Mucosa of stomach (tissue), 1 donor: ENCODE measurements around the gene MDFI.
"Not testable (repeated sequence)": the region's sequence is repeated elsewhere in the genome, so short reads cannot be mapped to it uniquely, and the experiment has no call there.

ENCODE experiments used
- H3K27me3 ChIP-seq: one replicate; pipeline ENCODE4 v1.7.0; 2013; ENCODE audit warnings: mild to moderate bottlenecking, low read length; ENCODE audit not compliant: control insufficient read depth, insufficient read depth
- H3K36me3 ChIP-seq: one replicate; pipeline ENCODE4 v1.7.0; 2013; ENCODE audit warnings: low read length; ENCODE audit not compliant: control insufficient read depth, insufficient read depth
- H3K4me1 ChIP-seq: one replicate; pipeline ENCODE4 v1.7.0; 2013; ENCODE audit warnings: mild to moderate bottlenecking, low read length; ENCODE audit not compliant: control insufficient read depth, insufficient read depth
- H3K4me3 ChIP-seq: one replicate; pipeline ENCODE4 v1.7.0; 2013; ENCODE audit warnings: low read length
- H3K9ac ChIP-seq: one replicate; pipeline ENCODE4 v1.7.0; 2013; ENCODE audit warnings: mild to moderate bottlenecking, low read length, moderate library complexity
- H3K9me3 ChIP-seq: one replicate; pipeline ENCODE4 v1.7.0; 2013; ENCODE audit warnings: mild to moderate bottlenecking, low read length, moderate library complexity; ENCODE audit not compliant: control insufficient read depth
- donor health status: Pancreatic carcinoma.

Gene MDFI

DNA sequence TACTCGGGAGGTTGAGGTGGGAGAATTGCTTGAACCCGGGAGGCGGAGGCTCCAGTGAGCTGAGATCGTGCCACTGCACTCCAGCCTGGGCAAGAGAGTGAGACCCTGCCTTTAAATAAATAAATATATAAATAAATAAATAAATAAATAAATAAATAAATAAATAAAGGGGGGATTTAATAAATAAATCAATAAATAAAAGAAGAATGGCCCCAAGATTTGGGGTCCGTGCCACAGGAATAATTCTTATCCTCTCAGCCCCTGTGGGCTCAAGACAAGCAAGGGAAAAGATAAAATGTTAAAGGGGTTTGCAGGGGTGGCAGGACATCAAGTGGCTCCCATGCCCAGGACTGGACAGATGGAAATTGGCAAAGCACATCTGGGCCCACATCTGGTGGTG, 31.2 kb upstream of the MDFI start:
- no peaks in the 10 kb centered on the region for H3K36me3 ChIP-seq
- no peaks in the 10 kb centered on the region for H3K9me3 ChIP-seq
- H3K27me3 ChIP-seq: peaks cover 7% of the 10 kb centered on the region
- no peak overlapping the region for H3K4me3 ChIP-seq
- peaks cover 9% of the 10 kb centered on the region for H3K4me1 ChIP-seq
- no peak overlapping the region for H3K9ac ChIP-seq

DNA sequence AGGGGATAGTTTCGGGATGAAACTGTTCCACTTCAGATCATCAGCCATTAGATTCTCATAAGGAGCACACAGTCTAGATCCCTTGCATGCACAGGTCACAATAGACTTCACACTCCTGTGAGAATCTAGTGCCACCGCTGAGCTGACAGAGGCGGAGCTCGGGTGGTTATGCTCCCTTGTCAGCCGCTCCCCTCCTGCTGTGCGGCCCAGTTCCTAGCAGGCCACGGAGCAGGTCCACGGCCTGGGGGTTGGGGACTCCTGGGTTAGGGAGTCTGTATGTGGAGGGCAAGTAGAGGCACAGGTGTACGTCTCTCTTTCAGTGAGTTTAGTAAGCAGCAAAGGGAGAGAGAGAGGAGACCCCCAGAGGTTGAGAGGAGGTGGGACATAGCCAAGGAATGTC, 30.5 kb upstream of the MDFI start:
- peaks cover 8% of the 10 kb centered on the region for H3K4me1 ChIP-seq
- no peak overlapping the region for H3K4me3 ChIP-seq
- no peaks in the 10 kb centered on the region for H3K9me3 ChIP-seq
- no peak overlapping the region for H3K9ac ChIP-seq
- H3K36me3 ChIP-seq: no peaks in the 10 kb centered on the region
- peaks cover 7% of the 10 kb centered on the region for H3K27me3 ChIP-seq

DNA sequence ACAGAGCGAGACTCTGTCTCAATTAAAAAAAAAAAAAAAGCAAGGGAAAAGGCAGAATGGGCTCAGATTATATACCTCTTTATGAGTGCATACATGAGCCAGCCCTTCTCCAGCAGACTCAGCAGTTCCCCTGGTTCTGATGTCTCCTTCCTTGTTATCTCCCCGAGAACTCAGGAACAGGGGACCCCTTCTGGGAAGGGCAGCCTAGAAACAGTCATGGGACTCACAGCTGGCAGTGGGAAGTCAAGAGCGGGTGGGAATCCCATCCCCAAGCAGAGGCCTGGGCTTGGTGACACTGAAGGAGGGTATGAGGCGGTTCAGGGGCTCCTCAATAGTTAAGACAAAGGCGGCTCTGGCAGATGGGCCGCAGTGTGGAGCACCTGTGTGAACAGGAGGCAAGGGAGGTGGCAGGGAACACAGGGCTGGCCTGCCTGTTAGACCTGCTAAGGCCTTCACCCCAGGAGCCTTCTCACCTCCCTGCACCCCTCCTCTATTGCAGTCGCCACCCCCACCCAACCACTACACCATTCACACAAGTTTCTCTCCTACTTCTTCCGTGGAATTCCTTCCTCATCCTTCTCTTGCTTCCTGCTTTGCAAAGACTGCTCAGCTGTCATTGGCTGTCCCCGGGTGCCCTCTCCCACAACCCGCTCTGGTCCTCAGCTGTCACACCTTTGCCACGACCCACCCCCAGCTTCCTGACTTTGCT, 29.7 kb upstream of the MDFI start:
- no peak overlapping the region for H3K4me3 ChIP-seq
- H3K9ac ChIP-seq: no peak overlapping the region
- H3K36me3 ChIP-seq: no peaks in the 10 kb centered on the region
- no peaks in the 10 kb centered on the region for H3K9me3 ChIP-seq
- H3K4me1 ChIP-seq: no peaks in the 10 kb centered on the region
- peaks cover 7% of the 10 kb centered on the region for H3K27me3 ChIP-seq

DNA sequence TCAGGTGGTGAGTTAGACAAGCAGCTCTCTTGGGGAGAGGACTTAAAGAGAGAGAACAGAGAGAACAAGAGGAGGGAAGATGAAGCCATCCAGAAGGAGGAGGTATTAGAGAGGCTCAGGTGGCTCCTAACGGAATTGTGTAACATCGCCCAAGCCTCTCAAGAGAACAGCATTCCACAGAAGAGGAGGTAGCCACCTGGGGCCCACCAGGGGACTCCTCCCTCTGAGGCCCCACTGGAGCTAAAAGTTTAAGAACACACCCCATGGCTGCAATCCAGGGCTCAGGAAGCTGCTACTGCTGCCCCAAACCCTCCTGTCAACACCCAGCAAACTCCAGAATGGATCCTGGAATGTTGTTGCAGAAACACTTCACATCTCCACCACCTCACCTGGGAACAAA, 23.6 kb upstream of the MDFI start:
- Histone ChIP-seq H3K4me3 (no peak overlapping the region), H3K27me3 (peaks cover 4% of the 10 kb centered on the region), H3K9me3 (no peaks in the 10 kb centered on the region), H3K36me3 (no peaks in the 10 kb centered on the region), H3K9ac (no peak overlapping the region), H3K4me1 (no peaks in the 10 kb centered on the region)

- Histone ChIP-seq H3K9ac (no peak overlapping the region), H3K36me3 (no peaks in the 10 kb centered on the region), H3K27me3 (peaks cover 4% of the 10 kb centered on the region), H3K4me1 (no peaks in the 10 kb centered on the region), H3K9me3 (no peaks in the 10 kb centered on the region), H3K4me3 (no peak overlapping the region)
Measured at GRCh38 chr6:41615311-41615710, 23.0 kb upstream of the MDFI start.

DNA sequence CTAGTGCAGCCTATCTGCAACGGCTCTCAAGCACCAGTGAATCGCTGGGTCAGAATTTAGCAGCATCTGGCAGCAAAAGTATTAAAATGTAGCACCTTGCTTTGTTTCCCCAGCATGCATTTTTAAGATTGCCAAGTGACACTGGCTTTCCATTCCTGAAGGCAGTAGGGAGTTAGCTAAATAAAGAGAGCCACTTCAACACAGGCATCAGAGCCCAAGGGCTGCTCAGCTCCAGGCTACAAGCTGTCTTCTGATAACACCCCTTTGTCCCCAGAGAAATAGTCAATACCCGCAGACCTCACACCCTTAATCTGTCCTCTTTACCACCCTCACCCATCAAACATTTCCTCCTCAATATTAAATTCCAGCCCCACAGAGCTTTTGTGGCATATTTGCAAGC, 19.7 kb upstream of the MDFI start:
- Histone ChIP-seq H3K4me3 (no peak overlapping the region), H3K4me1 (peaks cover 5% of the 10 kb centered on the region), H3K9me3 (no peaks in the 10 kb centered on the region), H3K36me3 (no peaks in the 10 kb centered on the region), H3K27me3 (peaks cover 4% of the 10 kb centered on the region), H3K9ac (no peak overlapping the region)

- not testable (repeated sequence) for H3K4me3 ChIP-seq, H3K9me3 ChIP-seq, H3K4me1 ChIP-seq, H3K36me3 ChIP-seq, H3K27me3 ChIP-seq, H3K9ac ChIP-seq
Measured at GRCh38 chr6:41619193-41619592, 19.1 kb upstream of the MDFI start.

DNA sequence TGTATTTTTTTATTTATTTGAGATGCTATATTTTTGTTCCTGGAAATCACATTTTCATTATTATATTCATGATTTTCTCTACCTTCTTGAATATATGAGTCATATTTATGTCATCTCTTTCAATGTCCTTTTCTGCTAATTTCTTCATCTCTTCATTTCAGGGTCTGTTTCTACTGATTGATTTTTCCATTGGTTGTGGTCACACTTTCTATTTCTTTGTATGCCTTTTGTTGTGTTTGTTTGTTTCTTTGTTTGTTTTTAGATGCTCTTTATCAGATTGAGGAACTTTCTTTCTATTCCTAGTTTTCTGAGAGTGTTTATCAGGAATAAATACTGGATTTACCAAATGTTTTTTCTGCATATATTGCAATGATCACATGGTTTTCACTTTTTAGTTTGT, 16.9 kb upstream of the MDFI start:
- Histone ChIP-seq H3K9ac (no peak overlapping the region), H3K27me3 (no peaks in the 10 kb centered on the region)

GRCh38 chr6:41621802-41622201, 16.5 kb upstream of the MDFI start:
- Histone ChIP-seq H3K9me3 (no peaks in the 10 kb centered on the region), H3K9ac (no peak overlapping the region), H3K4me1 (peaks cover 5% of the 10 kb centered on the region), H3K27me3 (no peaks in the 10 kb centered on the region), H3K4me3 (no peak overlapping the region), H3K36me3 (no peaks in the 10 kb centered on the region)

More for the DNA sequence above, 16.9 kb upstream of the MDFI start:
- H3K4me1 ChIP-seq: peaks cover 5% of the 10 kb centered on the region
- no peaks in the 10 kb centered on the region for H3K36me3 ChIP-seq
- no peak overlapping the region for H3K4me3 ChIP-seq
- no peaks in the 10 kb centered on the region for H3K9me3 ChIP-seq

GRCh38 chr6:41622206-41622988, 15.9 kb upstream of the MDFI start:
- H3K36me3 ChIP-seq: no peaks in the 10 kb centered on the region
- no peak overlapping the region for H3K9ac ChIP-seq
- H3K9me3 ChIP-seq: no peaks in the 10 kb centered on the region
- H3K4me1 ChIP-seq: peaks cover 5% of the 10 kb centered on the region
- no peak overlapping the region for H3K4me3 ChIP-seq
- no peaks in the 10 kb centered on the region for H3K27me3 ChIP-seq

DNA sequence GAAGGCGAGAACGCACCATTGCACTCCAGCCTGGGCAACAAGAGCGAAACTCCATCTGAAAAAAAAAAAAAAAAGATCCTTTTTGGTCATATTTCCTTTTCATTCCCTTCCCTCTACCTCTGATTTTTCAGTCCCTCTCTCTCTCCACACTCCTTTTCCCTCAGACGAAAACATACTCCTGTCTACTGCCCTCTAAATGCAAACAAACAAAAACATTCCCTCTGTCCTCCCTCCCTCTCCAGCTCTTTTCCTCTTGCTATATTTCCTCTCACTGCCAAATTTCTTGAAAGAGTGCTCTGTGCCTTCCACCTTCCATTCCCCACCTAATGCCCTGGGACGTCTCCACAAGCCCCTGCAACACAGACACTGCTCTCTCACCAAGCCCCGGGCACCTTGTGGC, 14.9 kb upstream of the MDFI start:
- Histone ChIP-seq H3K27me3 (no peaks in the 10 kb centered on the region), H3K9ac (no peak overlapping the region), H3K9me3 (no peaks in the 10 kb centered on the region), H3K4me3 (no peak overlapping the region), H3K36me3 (no peaks in the 10 kb centered on the region), H3K4me1 (peaks cover 5% of the 10 kb centered on the region)

- H3K4me1 ChIP-seq: peaks cover 5% of the 10 kb centered on the region
- peaks cover 5% of the 10 kb centered on the region for H3K27me3 ChIP-seq
- H3K36me3 ChIP-seq: no peaks in the 10 kb centered on the region
- no peaks in the 10 kb centered on the region for H3K9me3 ChIP-seq
- no peak overlapping the region for H3K9ac ChIP-seq
- H3K4me3 ChIP-seq: no peak overlapping the region
Measured at GRCh38 chr6:41624621-41625380, 13.5 kb upstream of the MDFI start.
